ENCODE data around the gene OSBPL1A.

OSBPL1A gene

GRCh38 chr18:24200494-24201290, 196.9 kb downstream of the OSBPL1A start:
- DNase-seq, result no peak
- no peaks in the 10 kb centered on the region for H3K9me3 Mint-ChIP-seq
- no peak overlapping the region for H3K4me3 Mint-ChIP-seq
- no peak for TF ChIP-seq CTCF (IDR thresholded peaks at IDR 0.05)
- H3K4me1 Mint-ChIP-seq, result peaks cover 10% of the 10 kb centered on the region
- peak overlapping the region; percentile 78 for H3K27ac Mint-ChIP-seq
- H3K27me3 Mint-ChIP-seq (ENCODE audit: low read depth, poor library complexity), result no peaks in the 10 kb centered on the region
- no peaks in the 10 kb centered on the region for H3K36me3 Mint-ChIP-seq (ENCODE audit: low read depth)

- H3K9me3 Mint-ChIP-seq, result no peaks in the 10 kb centered on the region
- TF ChIP-seq CTCF (IDR thresholded peaks at IDR 0.05), result no peak
- no peaks in the 10 kb centered on the region for H3K27me3 Mint-ChIP-seq (ENCODE audit: low read depth, poor library complexity)
- H3K4me1 Mint-ChIP-seq, result peaks cover 10% of the 10 kb centered on the region
- no peak overlapping the region for H3K4me3 Mint-ChIP-seq
- H3K27ac Mint-ChIP-seq, result peak overlapping the region; percentile 36
- no peaks in the 10 kb centered on the region for H3K36me3 Mint-ChIP-seq (ENCODE audit: low read depth)
- DNase-seq, result no peak
These were observed 198.2 kb downstream of the OSBPL1A start for GRCh38 chr18:24199372-24199962.

GRCh38 chr18:24198461-24198860, 199.2 kb downstream of the OSBPL1A start:
- Mint-ChIP-seq H3K4me1 (peaks cover 10% of the 10 kb centered on the region), H3K27me3 (ENCODE audit: low read depth, poor library complexity) (no peaks in the 10 kb centered on the region), H3K9me3 (no peaks in the 10 kb centered on the region), H3K36me3 (ENCODE audit: low read depth) (no peaks in the 10 kb centered on the region), H3K4me3 (no peak overlapping the region), H3K27ac (peak overlapping the region; percentile 70)
- no peak for DNase-seq
- no peak for TF ChIP-seq CTCF (IDR thresholded peaks at IDR 0.05)

- Mint-ChIP-seq H3K27ac (no peak overlapping the region), H3K36me3 (ENCODE audit: low read depth) (no peaks in the 10 kb centered on the region), H3K4me1 (peaks cover 10% of the 10 kb centered on the region), H3K9me3 (no peaks in the 10 kb centered on the region), H3K4me3 (no peak overlapping the region), H3K27me3 (ENCODE audit: low read depth, poor library complexity) (no peaks in the 10 kb centered on the region)
- no peak for DNase-seq
- no peak for TF ChIP-seq CTCF (IDR thresholded peaks at IDR 0.05)
These were observed 200.2 kb downstream of the OSBPL1A start for GRCh38 chr18:24197412-24197811.

GRCh38 chr18:24196764-24197163, 200.9 kb downstream of the OSBPL1A start:
- no peaks in the 10 kb centered on the region for H3K36me3 Mint-ChIP-seq (ENCODE audit: low read depth)

More at GRCh38 chr18:24196764-24197163, 200.9 kb downstream of the OSBPL1A start:
- Mint-ChIP-seq H3K9me3 (no peaks in the 10 kb centered on the region), H3K4me1 (peaks cover 7% of the 10 kb centered on the region), H3K27ac (no peak overlapping the region), H3K27me3 (ENCODE audit: low read depth, poor library complexity) (no peaks in the 10 kb centered on the region), H3K4me3 (no peak overlapping the region)
- no peak for TF ChIP-seq CTCF (IDR thresholded peaks at IDR 0.05)
- no peak for DNase-seq
